Measurements from ENCODE around the gene FDXR.
A peak's percentile ranks its signal among the peaks of the same experiment; 100 is the strongest.

Gene FDXR

DNA sequence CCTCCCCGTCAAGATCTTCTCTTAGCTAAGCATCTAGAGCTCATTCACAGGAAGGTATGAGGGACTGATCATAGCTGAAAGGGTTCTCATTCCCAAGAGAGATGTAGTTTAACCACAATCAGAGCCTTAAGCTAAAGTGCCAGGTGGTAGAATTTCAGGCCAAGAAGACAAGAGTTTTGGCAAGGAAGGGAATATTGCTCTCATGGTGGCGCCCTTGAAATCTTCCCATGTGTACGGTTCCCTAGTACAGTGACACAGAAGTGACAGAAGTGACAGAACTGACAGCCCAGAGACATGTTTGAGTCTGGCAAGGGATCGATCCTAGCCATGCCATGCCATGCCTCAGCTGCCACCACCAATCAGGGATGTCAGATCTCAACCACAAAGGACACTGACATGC, 15.6 kb downstream of the FDXR start:
- no peak for DNase-seq (ENCODE audit: low spot score)

DNA sequence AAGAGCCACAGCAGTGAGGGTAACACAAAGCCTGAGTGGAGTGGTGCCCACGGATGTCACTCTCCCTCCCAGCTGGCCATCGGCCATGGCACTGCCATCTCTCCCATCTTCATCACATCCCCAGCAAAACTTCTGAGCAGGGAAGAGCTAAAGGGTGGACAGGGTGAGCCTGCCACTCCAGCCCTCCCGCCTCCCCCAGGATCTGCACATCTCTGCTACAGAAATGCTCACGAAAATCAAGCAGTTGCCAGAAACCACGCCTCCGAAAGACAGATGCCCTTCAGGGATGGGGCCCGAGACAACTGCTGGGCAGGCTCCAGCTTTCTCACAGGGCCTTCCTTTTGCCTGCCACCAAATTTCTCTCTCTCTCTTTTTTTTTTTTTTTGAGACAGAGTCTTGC, 16.7 kb downstream of the FDXR start:
- DNase-seq (ENCODE audit: low spot score): no peak

DNA sequence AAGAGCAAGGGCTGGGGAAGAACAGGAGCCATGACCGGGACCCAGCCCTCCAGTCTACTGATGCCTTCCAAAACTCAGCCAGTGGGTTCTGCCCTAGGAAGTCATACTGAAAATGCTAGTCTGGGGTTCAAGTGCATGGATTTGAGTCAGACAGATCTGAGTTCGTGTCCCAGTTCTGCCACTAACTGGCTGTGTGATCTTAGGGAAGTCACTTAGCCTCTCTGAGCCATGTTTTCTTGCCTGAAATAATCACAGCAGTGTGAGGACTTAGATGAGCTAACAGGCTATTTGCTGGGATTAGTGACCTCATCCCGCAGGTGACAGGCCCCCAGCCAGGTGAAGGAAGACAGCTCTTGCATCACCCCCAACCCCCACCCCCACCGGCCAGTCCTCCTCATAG, 17.5 kb downstream of the FDXR start:
- DNase-seq (ENCODE audit: low spot score): no peak

DNA sequence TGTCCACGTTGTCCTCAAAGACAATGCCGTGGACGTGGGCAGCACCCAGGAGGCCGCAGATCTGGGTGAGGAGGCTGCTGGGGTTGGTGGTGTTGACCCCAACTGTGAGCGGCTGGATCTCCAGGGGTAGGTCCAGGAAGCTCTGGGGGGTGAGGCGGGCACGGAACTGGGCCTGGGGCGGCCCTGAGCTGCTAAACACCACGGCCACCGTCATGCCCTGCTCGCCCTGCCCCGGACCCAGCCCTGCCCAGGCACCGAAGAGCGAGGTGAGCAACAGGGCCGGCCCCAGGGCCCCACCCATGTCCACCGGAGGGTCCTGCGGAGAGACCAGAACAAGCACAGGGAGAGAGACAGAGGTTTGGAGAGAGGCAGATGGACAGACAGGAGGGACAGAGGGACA, 18.0 kb downstream of the FDXR start:
- DNase-seq (ENCODE audit: low spot score): no peak

DNA sequence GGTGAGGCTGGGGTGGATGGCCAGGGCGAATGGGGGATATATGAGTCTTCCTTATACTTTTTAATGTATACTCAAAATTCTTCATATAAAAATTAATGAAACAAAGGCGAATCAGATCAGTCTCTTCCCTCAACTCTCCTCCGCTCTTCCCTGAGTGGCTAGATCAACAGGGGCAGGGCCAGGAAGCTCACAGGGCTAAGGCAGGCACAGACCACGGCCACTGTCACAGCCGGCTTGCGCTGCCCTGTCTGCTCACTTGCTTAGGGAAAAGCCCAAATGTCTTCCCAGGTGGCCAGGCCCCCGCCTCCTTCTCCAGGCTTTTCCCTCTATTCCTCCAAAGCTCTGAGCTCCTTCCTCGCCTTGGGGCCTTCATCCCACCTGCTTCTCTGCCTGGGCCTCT, 19.1 kb downstream of the FDXR start:
- DNase-seq (ENCODE audit: low spot score): no peak

DNA sequence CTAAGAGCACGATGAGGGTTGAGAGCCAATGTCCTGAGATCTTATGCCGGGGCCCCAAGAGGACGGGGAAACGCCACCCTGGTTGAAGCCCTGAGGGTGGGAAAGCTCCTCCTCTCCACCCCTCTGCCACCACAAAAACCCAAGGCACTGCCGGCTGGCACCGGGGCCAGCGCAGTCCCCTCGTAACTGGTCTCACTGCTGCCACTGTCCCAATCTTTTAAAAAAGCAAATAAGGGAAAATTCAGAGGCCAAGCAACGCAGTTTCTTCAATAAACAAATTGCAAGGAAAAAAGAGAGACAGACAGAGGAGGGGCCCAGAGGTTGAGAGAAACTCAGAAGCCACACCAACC, 19.8 kb downstream of the FDXR start:
- no peak for DNase-seq (ENCODE audit: low spot score)

DNA sequence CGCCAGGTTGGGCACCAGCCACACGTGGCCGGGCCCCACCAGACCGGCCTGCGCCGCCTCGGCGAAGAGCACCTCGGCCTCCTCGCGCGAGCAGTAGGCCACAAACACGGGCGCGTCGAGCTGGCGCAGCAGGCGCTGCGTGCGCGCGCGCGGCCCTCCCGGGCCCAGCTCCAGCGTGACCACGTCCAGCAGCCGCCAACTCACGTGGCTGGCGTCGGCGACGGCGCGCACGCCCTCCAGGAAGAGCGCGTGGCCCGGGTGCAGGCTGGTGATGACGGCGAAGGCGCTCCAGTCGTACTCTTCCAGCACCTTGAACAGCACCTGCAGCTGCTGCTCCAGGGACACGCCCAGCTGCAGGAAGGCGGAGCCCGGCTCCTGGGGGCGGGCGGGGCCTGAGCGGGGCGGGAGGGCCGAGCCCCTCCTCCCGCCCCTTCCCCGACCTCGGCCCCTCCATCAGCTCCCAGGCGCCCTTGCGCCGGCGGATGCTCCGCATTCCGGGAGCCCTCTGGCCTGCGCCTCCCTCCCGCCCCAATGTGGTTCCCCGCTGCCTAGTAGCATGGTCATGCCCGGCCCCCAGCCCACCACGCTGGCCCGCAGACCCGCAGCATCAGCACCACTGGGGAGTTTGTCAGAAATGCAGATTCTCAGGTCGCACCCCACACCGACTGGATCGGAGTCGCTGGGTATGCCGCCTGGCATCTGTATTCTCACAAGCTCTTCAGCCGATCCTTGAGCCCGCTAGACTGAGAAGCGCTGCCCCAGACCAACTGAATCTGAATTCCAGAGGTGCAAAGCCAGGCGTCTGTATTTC, 20.4 kb downstream of the FDXR start:
- peak; percentile 79 for DNase-seq (ENCODE audit: low spot score)

DNA sequence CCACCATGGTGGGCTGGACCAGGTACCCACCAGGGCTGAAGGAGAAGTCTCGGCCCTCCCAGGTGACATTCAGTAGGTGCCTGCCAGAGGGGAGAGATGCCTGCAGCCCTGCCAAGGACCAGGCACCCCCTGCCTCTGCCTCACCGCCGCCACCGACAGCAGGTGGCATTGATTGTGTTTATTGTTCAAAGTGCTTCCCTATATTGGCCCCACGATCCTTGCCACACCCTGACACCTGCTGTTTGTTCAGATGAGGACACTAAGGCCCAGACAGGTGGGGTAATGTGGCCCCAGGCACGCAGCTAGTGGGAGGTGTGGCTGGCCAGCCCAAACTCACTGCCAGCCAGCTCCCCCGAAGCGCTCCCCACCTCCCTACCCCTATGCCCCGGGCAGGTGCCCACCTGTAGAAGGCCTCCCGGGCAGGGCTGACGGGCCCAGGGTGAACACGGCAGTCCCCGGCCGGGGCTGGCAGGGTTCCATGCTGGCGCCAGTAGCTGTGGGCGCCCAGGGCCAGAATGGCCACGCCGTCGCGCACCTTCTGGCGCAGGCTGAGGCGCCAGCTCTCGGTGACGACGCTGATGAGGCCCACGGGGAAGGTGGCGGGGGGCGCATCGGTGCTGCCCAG, 21.1 kb downstream of the FDXR start:
- DNase-seq (ENCODE audit: low spot score): no peak

DNA sequence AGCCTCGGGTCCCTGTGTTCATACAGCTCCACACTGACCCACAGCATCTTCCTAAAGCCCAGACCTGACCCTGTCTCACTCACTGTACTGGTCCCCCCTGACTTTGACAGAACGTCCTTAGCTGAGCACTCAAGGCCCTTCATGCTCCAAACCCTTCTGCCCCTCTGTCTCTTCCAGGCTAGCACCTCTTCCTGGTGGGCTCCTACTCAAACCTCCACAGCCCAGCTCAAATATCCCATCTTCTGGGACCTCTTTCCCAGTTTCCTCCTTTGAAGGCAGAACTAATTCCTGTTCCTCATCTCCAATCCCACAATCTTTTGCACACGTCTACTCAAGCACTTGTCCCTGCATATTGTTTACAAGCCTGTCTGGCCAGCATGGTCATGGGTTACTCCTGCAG, 21.9 kb downstream of the FDXR start:
- no peak for DNase-seq (ENCODE audit: low spot score)

DNA sequence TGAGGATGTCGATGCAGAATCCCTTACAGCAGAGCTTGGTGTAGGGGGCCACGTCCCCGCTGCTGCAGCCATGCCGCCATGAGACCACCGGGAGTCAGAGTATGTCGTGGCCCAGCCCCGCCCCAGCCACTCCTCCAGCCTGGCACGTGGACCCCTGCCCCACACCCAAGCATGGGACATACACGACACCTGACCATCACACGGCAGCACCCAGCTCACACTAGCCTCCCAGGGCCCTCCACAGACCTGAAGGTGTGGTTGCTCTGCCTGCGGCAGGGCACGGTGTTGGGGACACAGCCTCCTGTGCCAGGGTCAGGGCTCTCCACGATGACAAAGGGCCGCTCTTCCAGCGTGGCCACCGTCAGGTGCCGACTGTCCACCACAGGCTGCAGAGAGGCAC, 22.5 kb downstream of the FDXR start:
- no peak for DNase-seq (ENCODE audit: low spot score)

DNA sequence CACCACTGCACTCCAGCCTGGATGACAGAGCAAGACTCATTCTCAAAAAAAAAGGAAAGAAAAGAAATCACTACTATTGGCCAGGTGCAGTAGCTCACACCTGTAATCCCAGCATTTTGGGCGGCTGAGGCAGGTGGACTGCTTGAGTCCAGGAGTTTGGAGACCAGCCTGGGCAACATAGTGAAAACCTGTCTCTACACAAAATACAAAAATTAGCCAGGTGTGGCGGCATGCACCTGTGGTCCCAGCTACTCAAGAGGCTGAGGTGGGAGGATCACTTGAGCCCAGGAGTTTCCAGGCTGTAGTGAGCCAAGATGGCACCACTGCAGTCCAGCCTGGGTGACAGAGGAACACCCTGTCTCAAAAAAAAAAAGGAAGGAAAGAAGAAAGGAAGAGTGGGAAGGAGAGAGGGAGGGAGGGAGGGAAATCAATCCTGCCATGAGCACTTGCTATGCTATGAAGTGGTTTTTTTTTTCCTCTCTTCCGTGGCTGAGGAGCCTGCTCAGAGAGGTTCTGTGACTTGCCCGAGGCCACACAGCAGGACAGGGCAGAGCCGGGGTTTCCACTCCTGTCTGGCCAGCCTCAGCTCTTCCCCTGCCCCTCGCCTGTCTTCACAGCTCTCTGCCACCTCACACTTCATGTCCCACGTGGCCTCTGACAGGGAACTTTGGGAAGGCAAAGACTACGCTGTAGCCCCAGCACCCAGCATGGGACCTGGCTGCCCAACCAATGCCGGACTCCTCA, 24.0 kb downstream of the FDXR start:
- DNase-seq (ENCODE audit: low spot score): no peak

DNA sequence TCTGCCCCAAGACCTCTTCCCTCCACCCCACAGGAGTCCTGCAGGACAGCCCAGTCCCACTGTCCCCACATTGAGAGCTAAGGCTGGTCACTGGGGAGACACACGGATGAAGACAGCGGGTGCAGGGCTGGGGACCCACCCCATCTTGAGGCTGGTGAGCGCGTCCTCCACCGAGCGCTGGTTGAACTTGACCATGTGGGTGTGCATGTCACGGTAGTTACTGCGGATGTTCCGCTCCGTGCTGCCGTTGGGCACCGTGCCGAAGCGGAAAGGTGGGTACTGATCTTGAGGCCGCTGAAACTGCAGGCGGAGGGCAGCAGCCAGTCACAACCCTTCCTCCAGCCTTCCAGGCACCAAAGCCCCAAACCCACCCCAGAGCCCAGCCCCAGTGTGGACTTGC, 26.2 kb downstream of the FDXR start:
- DNase-seq (ENCODE audit: low spot score): no peak

DNA sequence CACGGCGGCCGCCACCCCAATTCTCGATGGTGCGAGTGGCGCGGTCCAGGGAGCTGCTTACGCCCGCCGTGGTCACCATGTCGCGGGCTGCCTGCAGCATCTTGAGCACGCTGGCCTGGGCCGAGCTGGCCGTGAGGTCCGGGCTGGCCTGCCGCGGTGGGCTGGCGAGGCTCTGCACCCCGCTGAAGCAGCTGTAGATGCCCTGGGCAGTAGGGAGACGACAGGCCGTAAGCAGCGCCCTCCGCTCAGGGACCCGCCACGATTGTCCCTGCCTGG, 29.5 kb downstream of the FDXR start:
- no peak for DNase-seq (ENCODE audit: low spot score)

DNA sequence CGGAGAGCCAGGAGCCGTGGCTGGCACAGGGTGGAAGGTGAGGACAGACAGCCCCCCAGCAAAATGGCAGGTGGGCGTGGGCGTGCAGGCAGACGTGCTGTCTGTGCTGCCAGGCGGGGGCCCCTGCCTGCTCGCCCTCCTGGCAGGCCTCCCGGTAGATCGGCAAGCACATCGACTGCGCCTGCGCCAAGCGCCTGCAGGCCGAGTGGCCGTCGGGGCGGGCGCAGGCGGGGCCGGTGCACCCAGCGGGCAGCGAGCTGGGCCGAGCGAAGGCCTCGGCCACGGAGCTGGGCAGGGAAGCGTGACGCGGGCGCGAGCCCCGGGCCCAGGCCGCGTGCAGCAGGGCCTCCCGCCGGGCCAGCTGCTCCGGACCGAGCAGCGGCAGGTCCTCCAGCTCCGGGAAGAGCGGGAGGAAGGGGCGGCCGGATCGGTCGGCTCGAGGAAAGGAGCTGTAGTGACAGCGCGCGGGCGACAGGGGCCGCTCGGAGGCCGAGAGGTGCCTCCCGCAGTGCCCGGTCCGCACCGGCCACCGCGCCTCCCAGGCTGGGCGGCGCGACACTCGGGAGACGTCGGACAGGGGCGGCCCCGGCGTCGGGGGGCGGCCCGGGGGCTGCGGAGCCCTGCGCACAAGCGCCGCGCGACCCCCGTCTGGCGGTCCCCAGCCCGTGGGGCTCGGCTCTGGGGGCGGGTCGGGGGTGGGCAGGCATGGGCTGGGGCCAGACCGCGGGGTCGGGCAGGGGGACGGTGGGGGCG, 30.0 kb downstream of the FDXR start:
- DNase-seq (ENCODE audit: low spot score): no peak

DNA sequence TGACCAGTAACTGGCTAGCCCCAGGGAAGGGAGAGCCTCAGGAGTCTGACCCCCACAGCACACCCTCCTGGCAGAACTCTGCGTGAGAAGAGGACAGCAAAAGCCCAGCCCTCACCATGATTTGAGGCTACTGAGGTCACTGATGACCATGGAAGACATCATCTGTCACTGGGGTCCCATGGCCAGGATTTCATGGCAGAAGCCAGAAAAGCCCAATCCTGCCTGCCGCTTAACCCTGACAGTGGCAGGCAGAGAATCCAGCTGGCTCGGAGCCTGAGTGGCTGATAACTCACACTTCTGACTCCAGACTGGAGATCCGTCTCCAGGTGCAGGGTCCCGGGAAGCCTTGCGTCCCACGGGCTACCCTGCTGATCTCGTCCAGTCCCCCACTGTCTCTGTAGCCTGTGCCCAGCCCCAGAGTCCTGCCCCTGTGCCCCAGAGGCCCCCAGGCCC, 30.6 kb downstream of the FDXR start:
- DNase-seq (ENCODE audit: low spot score): no peak

DNA sequence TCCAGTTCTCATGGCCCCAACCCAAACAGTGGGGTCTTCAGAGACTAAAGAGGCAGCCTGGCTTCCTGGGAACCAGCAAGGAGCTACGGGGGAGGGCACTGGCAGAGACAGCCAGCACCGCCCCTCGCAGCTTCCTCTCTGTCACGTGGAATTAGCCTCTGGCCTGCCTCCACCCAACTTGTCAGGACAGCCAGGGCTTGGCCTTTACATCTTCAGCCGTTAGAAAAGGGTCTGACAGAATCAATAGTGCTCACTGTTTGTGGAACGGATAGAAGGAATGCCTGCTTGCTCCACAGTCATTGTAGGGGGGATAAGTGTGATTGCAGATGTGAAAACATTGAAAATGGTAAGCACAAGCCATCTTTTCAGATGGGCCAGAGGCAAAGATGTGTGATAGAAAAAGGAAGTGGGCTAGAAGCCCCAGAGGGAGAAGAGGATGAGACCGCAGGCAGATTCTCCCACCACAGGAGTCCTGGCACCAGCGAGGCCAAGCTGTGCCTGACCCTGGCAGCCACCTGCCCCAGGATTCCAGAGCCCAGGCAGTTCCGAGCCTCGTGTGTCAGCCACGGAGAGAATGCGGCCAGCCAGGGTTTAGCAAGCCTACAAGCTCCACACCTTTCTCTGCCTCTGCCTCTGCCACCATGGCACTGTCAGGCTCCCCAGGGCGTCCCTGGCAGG, 31.7 kb downstream of the FDXR start:
- DNase-seq (ENCODE audit: low spot score): peak; percentile 39

DNA sequence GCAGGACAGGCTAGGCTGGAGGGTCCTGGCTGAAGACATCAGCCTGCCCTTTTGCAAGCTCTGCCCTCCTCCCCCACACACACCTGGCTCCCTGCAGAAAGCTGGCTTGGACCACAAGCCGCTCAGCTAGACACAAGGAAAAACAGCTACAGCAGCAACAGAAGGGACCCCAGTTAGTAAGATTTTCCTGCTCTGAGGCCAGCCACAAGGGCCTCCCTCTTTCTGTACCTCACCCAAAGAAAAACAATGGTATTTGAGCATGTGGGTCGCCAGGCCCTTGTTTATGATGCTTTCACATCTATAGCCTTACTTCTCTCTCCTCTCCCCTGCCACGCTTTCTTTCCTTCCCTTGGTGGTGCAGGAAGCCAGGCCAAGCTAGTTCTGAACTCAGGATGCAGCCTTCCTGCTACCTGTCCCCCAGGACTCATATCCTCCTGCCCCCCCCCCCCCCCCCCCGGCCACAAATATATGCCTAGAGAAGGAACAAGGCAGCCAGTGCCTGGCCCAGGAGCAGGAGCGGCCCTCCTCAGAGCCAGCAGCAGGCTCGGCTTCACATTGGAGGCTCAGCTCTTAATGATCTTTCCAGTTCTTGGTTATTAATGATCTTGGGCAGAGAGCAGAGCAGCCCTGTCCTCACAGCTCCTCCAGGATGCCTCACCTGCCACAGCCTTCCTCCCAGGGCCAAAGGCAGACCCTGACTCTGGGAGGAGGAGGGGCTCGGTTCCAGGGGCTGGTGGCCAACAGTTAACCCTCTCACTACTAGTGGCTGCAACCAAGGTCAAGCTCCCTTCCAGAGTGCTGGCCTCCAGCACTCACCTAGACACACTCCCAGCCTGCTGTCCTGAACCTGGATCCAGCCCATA, 32.6 kb downstream of the FDXR start:
- no peak for DNase-seq (ENCODE audit: low spot score)

DNA sequence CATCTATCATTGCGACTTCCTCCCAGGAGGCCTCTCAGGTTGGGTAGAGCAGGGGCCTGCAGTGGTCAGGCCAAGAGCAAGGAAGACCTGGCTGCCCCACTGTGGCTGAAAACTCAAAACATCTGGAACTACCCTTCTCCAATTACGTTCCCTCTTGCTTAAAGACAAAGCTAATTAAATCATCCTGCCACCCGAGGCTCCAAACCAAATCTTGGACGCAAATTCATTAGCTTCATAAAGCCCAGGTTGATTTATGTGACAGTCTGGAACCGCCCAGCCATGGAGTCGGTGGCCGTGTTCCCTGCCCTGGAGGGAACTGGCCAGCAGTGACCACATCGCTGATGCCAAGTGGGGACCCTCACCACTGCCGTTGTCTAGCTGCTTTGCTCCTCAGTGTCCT, 34.5 kb downstream of the FDXR start:
- no peak for DNase-seq (ENCODE audit: low spot score)

DNA sequence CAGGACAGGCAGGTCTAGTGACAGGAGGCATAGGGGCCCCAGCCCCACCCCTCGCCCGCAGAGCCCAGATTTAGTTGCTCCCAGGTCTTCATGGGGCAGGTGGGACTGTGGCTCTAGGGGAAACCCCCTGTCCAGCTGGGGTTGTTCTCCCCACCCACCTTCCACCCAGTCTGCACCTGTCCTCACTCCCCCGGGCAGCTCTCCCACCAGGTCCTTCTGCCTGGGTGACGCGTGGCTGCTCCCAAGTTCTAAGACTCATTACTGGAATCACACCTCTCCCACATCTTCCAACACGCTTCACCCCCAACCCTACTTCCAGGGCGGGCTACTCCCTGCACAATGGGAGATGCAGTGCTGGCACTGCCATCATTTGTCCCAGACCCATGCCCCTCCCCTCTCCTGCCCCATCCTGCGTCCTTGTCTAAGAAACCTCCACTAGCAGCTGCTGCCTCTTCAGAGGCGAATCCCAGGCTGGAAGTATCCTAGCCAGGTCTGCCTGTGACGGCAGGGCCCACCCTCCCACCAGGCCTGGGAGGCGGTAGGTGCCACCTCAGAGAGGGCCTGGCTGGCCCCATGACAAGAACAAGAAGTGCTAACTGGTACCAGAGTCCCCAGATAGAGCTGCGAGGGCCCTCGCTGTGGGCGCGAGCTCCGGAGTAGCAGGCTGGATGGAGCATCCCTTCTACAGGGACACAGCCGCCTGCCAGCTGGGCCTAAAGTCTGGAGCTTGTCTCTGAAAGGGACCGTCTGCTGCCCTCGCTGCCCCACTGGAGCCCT, 35.9 kb downstream of the FDXR start:
- no peak for DNase-seq (ENCODE audit: low spot score)

DNA sequence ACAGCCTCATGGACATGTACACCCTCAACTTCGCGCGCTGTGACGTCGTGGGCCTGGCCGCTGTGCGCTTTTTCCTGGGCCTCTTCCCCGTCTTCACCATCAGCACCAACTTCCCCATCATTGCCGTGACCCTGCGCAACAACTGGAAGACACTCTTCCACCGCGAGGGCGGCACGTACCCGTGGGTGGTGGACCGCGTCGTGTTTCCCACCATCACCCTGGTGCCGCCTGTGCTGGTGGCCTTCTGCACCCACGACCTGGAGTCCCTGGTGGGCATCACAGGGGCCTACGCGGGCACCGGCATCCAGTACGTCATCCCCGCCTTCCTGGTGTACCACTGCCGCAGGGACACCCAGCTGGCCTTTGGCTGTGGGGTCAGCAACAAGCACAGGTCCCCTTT, 36.6 kb downstream of the FDXR start:
- DNase-seq (ENCODE audit: low spot score): no peak
